Fibroblast of gingiva (primary cell): ENCODE measurements around the gene PRL.

Source experiments
- DNase-seq: peaks from one replicate; pipeline ENCODE4 v3.0.0-alpha.2; 2011; ENCODE audit warnings: low read depth

The PRL gene

GRCh38 chr6:22296936-22297335 is at the start of gene PRL:
TSS of gene PRL (minus strand) at chr6:22297036. CDS start at chr6:22296982, 54 bp downstream.
- no peak for DNase-seq

- no peak for DNase-seq
Measured at GRCh38 chr6:22343864-22344263, 47.0 kb upstream of the PRL start.

GRCh38 chr6:22334778-22335177 is 37.9 kb upstream of the PRL start:
- no peak for DNase-seq

- DNase-seq: no peak
Measured at GRCh38 chr6:22333802-22334201, 37.0 kb upstream of the PRL start.

GRCh38 chr6:22332711-22333110 is 35.9 kb upstream of the PRL start:
- DNase-seq: peak; percentile 5

- no peak for DNase-seq
Measured at GRCh38 chr6:22332216-22332615, 35.4 kb upstream of the PRL start.

- DNase-seq: no peak
Measured at GRCh38 chr6:22330941-22331340, 34.1 kb upstream of the PRL start.

- peak; percentile 56 for DNase-seq
Measured at GRCh38 chr6:22328474-22328873, 31.6 kb upstream of the PRL start.

- DNase-seq: peak; percentile 4
Measured at GRCh38 chr6:22327881-22328280, 31.0 kb upstream of the PRL start.

- DNase-seq: peak; percentile 9
Measured at GRCh38 chr6:22326500-22326899, 29.7 kb upstream of the PRL start.

GRCh38 chr6:22325481-22325880 is 28.6 kb upstream of the PRL start:
- no peak for DNase-seq

- no peak for DNase-seq
Measured at GRCh38 chr6:22323848-22324247, 27.0 kb upstream of the PRL start.

GRCh38 chr6:22322103-22323030 is 25.5 kb upstream of the PRL start:
- DNase-seq: no peak

GRCh38 chr6:22320750-22321149 is 23.9 kb upstream of the PRL start:
- DNase-seq: peak; percentile 10

GRCh38 chr6:22318404-22318803 is 21.6 kb upstream of the PRL start:
- DNase-seq: no peak

GRCh38 chr6:22313796-22314195 is 17.0 kb upstream of the PRL start:
- no peak for DNase-seq

GRCh38 chr6:22308939-22309338 is 12.1 kb upstream of the PRL start:
- DNase-seq: no peak

GRCh38 chr6:22306741-22307466 is 10.1 kb upstream of the PRL start:
- DNase-seq: peak; percentile 50

- DNase-seq: peak; percentile 55
Measured at GRCh38 chr6:22302838-22303237, 6.0 kb upstream of the PRL start.

GRCh38 chr6:22300273-22300998 is 3.6 kb upstream of the PRL start:
- DNase-seq: no peak

- DNase-seq: no peak
Measured at GRCh38 chr6:22298475-22298890, 1.6 kb upstream of the PRL start.

GRCh38 chr6:22296067-22296466 is 769 bp downstream of the PRL start:
- DNase-seq: no peak

GRCh38 chr6:22295145-22295544 is 1.7 kb downstream of the PRL start:
- DNase-seq: no peak
